NCI-H1694 (cell line): ENCODE measurements around the gene MARK3.

ENCODE experiments used
- DNase-seq: peaks from one replicate; lab custom pipeline; 2025; lab: John Stamatoyannopoulos, UW

Gene MARK3

GRCh38 chr14:103538291-103539055, 153.3 kb downstream of the MARK3 start:
- no peak for DNase-seq

GRCh38 chr14:103539056-103539825, 154.0 kb downstream of the MARK3 start:
- DNase-seq: no peak

GRCh38 chr14:103540821-103541708, 155.8 kb downstream of the MARK3 start:
- DNase-seq: no peak

- no peak for DNase-seq
These were observed 156.7 kb downstream of the MARK3 start for GRCh38 chr14:103541709-103542604.

GRCh38 chr14:103542605-103543088, 157.4 kb downstream of the MARK3 start:
- no peak for DNase-seq

GRCh38 chr14:103543140-103543539, 157.9 kb downstream of the MARK3 start:
- no peak for DNase-seq

- no peak for DNase-seq
These were observed 158.6 kb downstream of the MARK3 start for GRCh38 chr14:103543721-103544387.

- DNase-seq: peak; percentile 42
These were observed 159.4 kb downstream of the MARK3 start for GRCh38 chr14:103544388-103545218.

- DNase-seq: no peak
These were observed 160.2 kb downstream of the MARK3 start for GRCh38 chr14:103545219-103545914.

- DNase-seq: no peak
These were observed 160.9 kb downstream of the MARK3 start for GRCh38 chr14:103545915-103546651.

- peak; percentile 78 for DNase-seq
These were observed 161.6 kb downstream of the MARK3 start for GRCh38 chr14:103546652-103547454.

- DNase-seq: no peak
These were observed 162.3 kb downstream of the MARK3 start for GRCh38 chr14:103547455-103547940.

- DNase-seq: no peak
These were observed 162.8 kb downstream of the MARK3 start for GRCh38 chr14:103547941-103548462.

GRCh38 chr14:103548463-103549351, 163.5 kb downstream of the MARK3 start:
- no peak for DNase-seq

GRCh38 chr14:103549361-103550311, 164.4 kb downstream of the MARK3 start:
- DNase-seq: peak; percentile 47
